Gastrocnemius medialis (tissue), 4 donors: ENCODE data around the gene SLC25A15. TPM values are rescaled to one million over a fixed set of nuclear protein-coding genes. Genes with fewer than 3 reads are reported as not detected.

Experiments
- ATAC-seq, 2 donors: fragments of 150-250 bp; one replicate each; pipeline ENCODE4 v1.9.1; 2016
- DNase-seq, 2 donors: peaks; one replicate each; pipeline ENCODE4 v3.0.0-alpha.2; 2019
- H3K27ac ChIP-seq, 4 donors: fragments of 200-600 bp; sonication (generic); 1 replicate in 1 of 4; 2 replicates in 3 of 4; pipeline ENCODE4 v1.5.1; 2016 to 2018; ENCODE audit warnings: mild to moderate bottlenecking in 2 of 4, moderate library complexity in 1 of 4
- H3K27me3 ChIP-seq, 3 donors: fragments of 200-600 bp; sonication (generic) in 2 of 3; 1 replicate in 1 of 3; 2 replicates in 2 of 3; pipeline versions ENCODE4 v1.5.1 to v1.6.0; 2016 to 2019; ENCODE audit warnings: mild to moderate bottlenecking in 1 of 3, moderate library complexity in 1 of 3
- H3K36me3 ChIP-seq, 2 donors: fragments of 200-600 bp; sonication (generic) in 1 of 2; one replicate each; pipeline ENCODE4 v1.5.1; 2017 to 2018
- H3K4me1 ChIP-seq, 2 donors: fragments of 200-600 bp; sonication (generic) in 1 of 2; one replicate each; pipeline ENCODE4 v1.5.1; 2016 to 2017; ENCODE audit warnings: mild to moderate bottlenecking in 2 of 2
- H3K4me3 ChIP-seq, 4 donors: fragments of 200-600 bp; sonication (generic) in 3 of 4; 1 replicate in 1 of 4; 2 replicates in 3 of 4; pipeline ENCODE4 v1.5.1; 2016 to 2019; ENCODE audit warnings: mild to moderate bottlenecking in 2 of 4
- H3K9me3 ChIP-seq, 3 donors: fragments of 200-600 bp; sonication (generic) in 2 of 3; 1 replicate in 1 of 3; 2 replicates in 2 of 3; pipeline ENCODE4 v1.5.1; 2016 to 2019
- POLR2A ChIP-seq, 2 donors: fragments of 450-650 bp; IDR thresholded peaks; one replicate each; pipeline ENCODE4 v1.6.1; 2017; ENCODE audit warnings: antibody characterized with exemption in 2 of 2, mild to moderate bottlenecking in 2 of 2, moderate library complexity in 2 of 2
- in situ Hi-C, 4 donors: fragments of 200-750 bp; cut with MboI; loops; one replicate each; pipeline versions ENCODE4 v1.15.0 to v1.8.0; 2017; ENCODE audit warnings: low sequenced_read_pairs in 4 of 4
- intact Hi-C: fragments of 100-400 bp; cut with DNase I; formaldehyde crosslinking; loops from one replicate; pipeline ENCODE4 v1.15.1; 2023; ENCODE audit warnings: low total_unique reads
- total RNA-seq, 4 donors: library from RNA; depleted of rRNA; stranded (reverse); fragments of >200 nt; gene quantifications; one replicate each; pipeline versions ENCODE4 v1.1.0 to v1.2.3, GENCODE V29; 2016
- TF ChIP-seq, protein P1 (sequence below), 5 experiments: fragments of 450-650 bp in 3 of 5; fragments of 200-600 bp in 2 of 5; sonication (generic) in 2 of 5; IDR thresholded peaks in 4 of 5; conservative IDR thresholded peaks in 1 of 5; 1 replicate in 4 of 5; 2 replicates in 1 of 5; pipeline ENCODE4 v1.5.1; 2016 to 2019; ENCODE audit warnings: antibody characterized with exemption in 5 of 5, mild to moderate bottlenecking in 3 of 5, moderate library complexity in 3 of 5

SLC25A15 gene
- total RNA-seq, 4 donors from 2014 or later: 4.3 to 19.3 (median 11.0) TPM

GRCh38 chr13:40796649-40797048 lies 7.2 kb downstream of the SLC25A15 start:
- no peak overlapping the region for H3K4me3 ChIP-seq
- DNase-seq (no peak), ATAC-seq (no peak)
- intact Hi-C loops (no loop called here), in situ Hi-C loops (loop anchor here in 1 of 4 donors (25.0 kb wide), 1 partner anchor 266 kb away; the partner anchor contains the start of gene WBP4)
- peaks cover 0 to 5% of the 10 kb centered on the region in 2 donors for H3K36me3 ChIP-seq
- H3K27me3 ChIP-seq: no peaks in the 10 kb centered on the region
- H3K9me3 ChIP-seq: no peaks in the 10 kb centered on the region
- TF ChIP-seq POLR2A (IDR thresholded peaks at IDR 0.05): no peak
- TF ChIP-seq, protein P1, sequence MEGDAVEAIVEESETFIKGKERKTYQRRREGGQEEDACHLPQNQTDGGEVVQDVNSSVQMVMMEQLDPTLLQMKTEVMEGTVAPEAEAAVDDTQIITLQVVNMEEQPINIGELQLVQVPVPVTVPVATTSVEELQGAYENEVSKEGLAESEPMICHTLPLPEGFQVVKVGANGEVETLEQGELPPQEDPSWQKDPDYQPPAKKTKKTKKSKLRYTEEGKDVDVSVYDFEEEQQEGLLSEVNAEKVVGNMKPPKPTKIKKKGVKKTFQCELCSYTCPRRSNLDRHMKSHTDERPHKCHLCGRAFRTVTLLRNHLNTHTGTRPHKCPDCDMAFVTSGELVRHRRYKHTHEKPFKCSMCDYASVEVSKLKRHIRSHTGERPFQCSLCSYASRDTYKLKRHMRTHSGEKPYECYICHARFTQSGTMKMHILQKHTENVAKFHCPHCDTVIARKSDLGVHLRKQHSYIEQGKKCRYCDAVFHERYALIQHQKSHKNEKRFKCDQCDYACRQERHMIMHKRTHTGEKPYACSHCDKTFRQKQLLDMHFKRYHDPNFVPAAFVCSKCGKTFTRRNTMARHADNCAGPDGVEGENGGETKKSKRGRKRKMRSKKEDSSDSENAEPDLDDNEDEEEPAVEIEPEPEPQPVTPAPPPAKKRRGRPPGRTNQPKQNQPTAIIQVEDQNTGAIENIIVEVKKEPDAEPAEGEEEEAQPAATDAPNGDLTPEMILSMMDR (IDR thresholded peaks at IDR 0.05 in 4 of 5, conservative IDR thresholded peaks at IDR 0.05 in 1 of 5): no peak
- no peak overlapping the region for H3K27ac ChIP-seq
- H3K4me1 ChIP-seq: no peaks in the 10 kb centered on the region

DNA sequence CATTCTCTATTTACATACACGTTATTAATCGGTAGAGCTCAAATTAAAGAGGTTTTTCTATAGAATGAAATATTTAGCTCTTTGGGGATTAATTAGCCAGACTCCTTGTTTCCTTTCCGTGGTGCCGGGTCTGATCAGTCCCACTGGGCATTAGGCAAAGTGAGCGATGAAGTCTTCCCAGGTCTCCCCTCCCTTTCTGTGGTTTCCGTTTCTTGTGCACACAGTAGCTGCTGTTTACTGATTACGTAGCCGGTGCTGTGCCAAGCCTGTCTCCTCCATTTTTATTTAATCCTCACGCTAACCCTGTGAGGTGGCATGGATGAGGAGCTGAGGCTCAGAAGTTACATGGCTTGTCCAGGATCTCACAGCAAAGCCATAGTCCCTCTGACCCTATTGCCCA lies 9.0 kb downstream of the SLC25A15 start:
- no peak overlapping the region for H3K4me3 ChIP-seq
- DNase-seq: no peak
- intact Hi-C loops (no loop called here), in situ Hi-C loops (loop anchor here in 1 of 4 donors (25.0 kb wide), 1 partner anchor 264 kb away; the partner anchor contains the start of gene WBP4)
- no peak for ATAC-seq
- peaks cover 0 to 10% of the 10 kb centered on the region in 2 donors for H3K36me3 ChIP-seq
- H3K27ac ChIP-seq: no peak overlapping the region
- H3K4me1 ChIP-seq: no peaks in the 10 kb centered on the region
- H3K27me3 ChIP-seq: no peaks in the 10 kb centered on the region
- H3K9me3 ChIP-seq: no peaks in the 10 kb centered on the region
- TF ChIP-seq POLR2A (IDR thresholded peaks at IDR 0.05): no peak

DNA sequence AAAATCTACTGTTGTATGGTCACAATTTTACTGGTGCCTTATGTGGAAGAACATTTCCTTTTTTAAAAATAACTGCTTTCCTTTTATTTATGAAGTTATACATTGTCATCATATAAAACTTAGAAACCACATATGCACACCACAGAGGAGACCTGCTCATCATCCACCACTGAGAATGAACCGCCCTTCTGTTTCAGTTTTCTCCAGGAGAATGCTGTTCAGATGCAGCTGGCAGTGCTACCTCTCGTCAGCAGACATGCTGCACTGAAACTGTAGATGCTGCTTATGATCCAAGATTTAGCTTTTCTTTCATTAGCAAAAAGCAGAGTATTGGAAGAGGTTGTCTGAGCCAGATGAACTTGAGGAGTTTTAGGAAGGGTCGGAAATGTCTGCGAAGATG lies 10.1 kb downstream of the SLC25A15 start:
- Histone ChIP-seq H3K27me3 (no peaks in the 10 kb centered on the region), H3K36me3 (peaks cover 0 to 10% of the 10 kb centered on the region in 2 donors), H3K4me3 (no peak overlapping the region), H3K9me3 (no peaks in the 10 kb centered on the region), H3K4me1 (no peaks in the 10 kb centered on the region), H3K27ac (no peak overlapping the region)
- in situ Hi-C loops (loop anchor here in 1 of 4 donors (25.0 kb wide), 1 partner anchor 263 kb away; the partner anchor contains the start of gene WBP4), intact Hi-C loops (no loop called here)
- DNase-seq (no peak), ATAC-seq (no peak)
- TF ChIP-seq, protein P1 (IDR thresholded peaks at IDR 0.05 in 4 of 5, conservative IDR thresholded peaks at IDR 0.05 in 1 of 5): no peak
- TF ChIP-seq POLR2A (IDR thresholded peaks at IDR 0.05): no peak

DNA sequence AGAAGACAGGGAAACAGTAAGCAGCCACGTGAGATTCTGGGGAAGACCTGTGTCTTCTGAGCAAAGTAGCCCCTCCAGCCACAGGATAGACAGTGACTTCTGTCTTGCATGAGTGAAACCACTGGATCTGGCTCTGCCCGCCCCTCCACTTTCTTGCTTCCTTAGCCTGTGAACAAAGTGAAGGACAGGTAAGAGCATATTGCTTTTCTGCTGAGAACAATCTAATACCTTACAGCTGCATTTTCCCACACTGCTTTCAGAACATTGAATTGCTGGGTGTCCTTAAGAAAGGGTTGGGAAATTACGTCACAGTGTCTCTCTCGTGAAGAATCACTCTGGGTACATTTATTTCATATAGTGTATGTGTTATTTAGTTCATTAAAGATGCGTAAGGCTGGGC lies 11.1 kb downstream of the SLC25A15 start:
- Histone ChIP-seq H3K36me3 (peaks cover 0 to 15% of the 10 kb centered on the region in 2 donors), H3K9me3 (no peaks in the 10 kb centered on the region), H3K27me3 (no peaks in the 10 kb centered on the region), H3K4me3 (no peak overlapping the region), H3K27ac (no peak overlapping the region), H3K4me1 (no peaks in the 10 kb centered on the region)
- DNase-seq: no peak
- intact Hi-C loops: no loop called here
- ATAC-seq: no peak
- no peak for TF ChIP-seq POLR2A (IDR thresholded peaks at IDR 0.05)
- TF ChIP-seq, protein P1 (IDR thresholded peaks at IDR 0.05 in 4 of 5, conservative IDR thresholded peaks at IDR 0.05 in 1 of 5): no peak
- in situ Hi-C loops: no loop called here

- ATAC-seq: no peak
- DNase-seq: no peak
- intact Hi-C loops: no loop called here
- TF ChIP-seq POLR2A (IDR thresholded peaks at IDR 0.05): no peak
- TF ChIP-seq, protein P1 (IDR thresholded peaks at IDR 0.05 in 4 of 5, conservative IDR thresholded peaks at IDR 0.05 in 1 of 5): no peak
- in situ Hi-C loops: no loop called here
- no peak overlapping the region for H3K27ac ChIP-seq
- H3K27me3 ChIP-seq: no peaks in the 10 kb centered on the region
- peaks cover 0 to 20% of the 10 kb centered on the region in 2 donors for H3K36me3 ChIP-seq
- H3K4me1 ChIP-seq: no peaks in the 10 kb centered on the region
- no peaks in the 10 kb centered on the region for H3K9me3 ChIP-seq
- H3K4me3 ChIP-seq: no peak overlapping the region
Observed at GRCh38 chr13:40801255-40802217, 12.1 kb downstream of the SLC25A15 start.
